Jurkat, Clone E6-1 (cell line): ENCODE results near the gene CHMP4B.

Experiments
- DNase-seq: peaks from one replicate; pipeline ENCODE4 v3.0.0-alpha.2; 2011; ENCODE audit warnings: low read depth, low spot score
- H3K4me3 ChIP-seq: 2 replicates; pipeline ENCODE4 v1.5.1; 2011; ENCODE audit warnings: mild to moderate bottlenecking, low read length, control low read depth, moderate library complexity

CHMP4B gene

GRCh38 chr20:33814238-33814712 is 3.1 kb downstream of the CHMP4B start:
- DNase-seq: no peak
- H3K4me3 ChIP-seq: no peak overlapping the region

GRCh38 chr20:33815671-33816070 is 4.5 kb downstream of the CHMP4B start:
- no peak overlapping the region for H3K4me3 ChIP-seq
- no peak for DNase-seq

DNA sequence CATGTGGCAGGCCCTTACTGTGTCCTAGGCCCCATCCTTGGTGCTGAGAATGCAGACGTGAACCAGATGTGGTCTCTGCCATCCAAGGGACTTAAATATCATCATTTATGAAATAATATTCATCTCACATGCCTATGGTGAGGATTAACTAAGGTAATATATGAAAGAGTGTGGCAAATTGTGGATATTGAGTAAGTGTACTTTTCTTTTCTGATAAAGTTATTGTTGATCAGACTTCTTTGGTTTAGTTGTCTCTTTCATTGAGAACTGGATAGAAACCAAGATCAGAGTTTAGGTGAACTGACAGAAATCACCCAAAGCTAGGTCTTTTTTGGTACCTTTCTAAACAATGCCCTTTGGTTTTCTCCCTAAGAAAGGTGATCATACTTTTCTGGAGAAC is 5.0 kb downstream of the CHMP4B start:
- DNase-seq: no peak
- no peak overlapping the region for H3K4me3 ChIP-seq

DNA sequence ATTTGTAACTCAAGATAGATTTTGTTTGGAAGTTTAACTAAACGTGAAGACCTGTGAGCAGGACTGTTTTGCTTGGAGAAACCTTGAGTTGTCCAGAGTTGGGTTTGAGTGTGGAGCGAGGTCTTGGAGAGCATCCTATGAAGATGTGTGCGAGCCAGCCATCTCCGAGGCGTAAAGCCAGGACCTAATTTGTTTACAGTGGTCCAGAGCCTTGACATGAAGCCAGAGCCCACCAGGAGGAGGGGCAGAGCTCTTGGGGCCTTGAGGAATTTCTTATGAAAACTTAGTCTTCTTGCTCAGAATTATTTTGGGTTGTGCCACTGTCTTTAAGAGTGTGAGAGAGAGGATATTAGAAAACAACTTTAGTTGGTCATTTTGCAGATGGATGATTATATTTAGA is 6.3 kb downstream of the CHMP4B start:
- H3K4me3 ChIP-seq: no peak overlapping the region
- DNase-seq: no peak

GRCh38 chr20:33819456-33819855 is 8.3 kb downstream of the CHMP4B start:
- no peak for DNase-seq
- no peak overlapping the region for H3K4me3 ChIP-seq

- no peak overlapping the region for H3K4me3 ChIP-seq
- no peak for DNase-seq
These were observed 9.2 kb downstream of the CHMP4B start for GRCh38 chr20:33820362-33820761.

GRCh38 chr20:33821270-33821836 is 10.2 kb downstream of the CHMP4B start:
- no peak overlapping the region for H3K4me3 ChIP-seq
- DNase-seq: no peak

DNA sequence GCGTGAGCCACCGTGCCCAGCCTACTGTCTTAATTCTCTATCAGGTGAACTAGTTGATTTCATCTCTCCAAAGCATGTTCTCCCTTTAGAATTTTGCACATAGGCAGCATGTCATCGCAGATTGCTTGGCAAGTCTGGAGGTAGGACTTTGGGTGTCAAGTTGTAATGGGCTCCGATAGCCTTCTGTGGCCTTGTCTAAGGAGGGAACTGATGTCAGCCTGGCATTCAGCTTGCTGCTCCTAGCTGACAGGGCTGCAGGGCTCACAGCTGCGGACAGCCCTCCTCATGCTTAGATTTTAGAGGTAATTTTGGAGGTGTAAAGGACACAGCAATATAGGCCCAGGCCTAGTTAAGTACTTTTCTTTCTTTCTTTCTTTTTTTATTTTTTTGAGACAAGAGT is 11.3 kb downstream of the CHMP4B start:
- no peak overlapping the region for H3K4me3 ChIP-seq
- DNase-seq: no peak

DNA sequence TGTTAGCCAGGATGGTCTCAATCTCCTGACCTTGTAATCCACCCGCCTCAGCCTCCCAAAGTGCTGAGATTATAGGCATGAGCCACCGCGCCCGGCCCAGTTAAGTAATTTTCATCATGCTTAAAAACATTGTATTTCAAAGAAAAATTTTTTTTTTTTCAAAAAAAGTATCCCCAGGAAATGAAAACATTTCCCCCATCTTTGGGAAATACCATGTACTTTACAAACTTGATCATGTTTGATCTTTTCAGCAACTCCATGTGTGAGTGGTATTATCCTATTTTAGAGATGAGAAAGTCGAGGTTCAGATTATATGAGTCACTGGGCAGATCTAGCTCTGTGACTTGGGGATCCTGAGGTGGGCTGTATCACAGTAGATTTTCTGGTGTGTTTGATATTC is 11.8 kb downstream of the CHMP4B start:
- no peak overlapping the region for H3K4me3 ChIP-seq
- no peak for DNase-seq

GRCh38 chr20:33824852-33825251 is 13.7 kb downstream of the CHMP4B start:
- no peak overlapping the region for H3K4me3 ChIP-seq
- DNase-seq: no peak

GRCh38 chr20:33825340-33826269 is 14.5 kb downstream of the CHMP4B start:
- no peak for DNase-seq
- H3K4me3 ChIP-seq: no peak overlapping the region

DNA sequence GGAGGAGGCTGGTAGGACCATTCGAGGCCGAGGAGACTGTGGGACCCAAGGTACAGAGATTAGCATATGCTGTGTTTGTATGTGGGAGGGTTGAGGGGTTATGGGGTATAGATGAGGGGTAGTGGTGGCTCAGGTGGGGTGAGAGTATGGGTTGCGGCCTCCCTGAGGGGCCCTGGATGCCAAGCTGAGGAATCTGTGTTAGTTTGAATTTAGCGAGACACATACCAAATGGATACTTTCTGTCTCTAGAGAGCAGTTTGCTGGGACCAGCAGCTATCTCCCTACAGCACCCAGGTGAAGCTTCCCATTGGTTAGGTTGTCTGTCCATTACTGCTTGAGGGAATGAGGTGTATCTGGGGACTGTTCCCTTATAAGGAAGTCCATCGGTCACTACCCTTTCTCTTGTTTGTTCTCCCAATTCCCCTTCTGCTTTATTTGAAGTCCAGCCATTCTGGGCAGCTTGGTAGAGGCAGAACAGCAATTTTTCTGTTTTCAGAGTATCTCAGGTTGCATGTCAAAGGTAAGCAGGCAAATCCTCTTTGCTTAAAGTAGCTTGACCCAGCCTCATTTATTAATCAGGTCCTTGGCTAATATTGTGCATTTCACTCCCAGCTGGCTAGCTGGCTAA is 15.2 kb downstream of the CHMP4B start:
- no peak for DNase-seq
- no peak overlapping the region for H3K4me3 ChIP-seq

DNA sequence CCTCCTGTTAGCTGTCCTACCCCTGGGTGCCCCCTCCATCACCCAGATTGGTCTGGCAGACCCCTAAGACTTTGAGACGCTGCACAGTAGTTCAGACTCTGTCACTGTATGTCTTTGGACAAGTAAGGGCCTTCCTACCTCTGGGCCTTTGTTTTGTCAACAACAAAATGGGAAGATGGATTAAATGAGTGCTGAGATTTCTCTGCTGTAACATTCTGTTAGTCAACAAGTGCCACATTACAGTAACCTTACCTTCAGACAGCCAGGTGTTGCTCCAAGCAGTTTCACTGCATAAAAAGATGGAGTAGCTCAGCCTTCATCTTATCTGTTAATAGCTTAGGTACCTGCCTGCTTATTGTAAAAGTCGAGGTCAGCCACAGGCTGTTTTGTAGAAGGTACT is 16.0 kb downstream of the CHMP4B start:
- no peak for DNase-seq
- no peak overlapping the region for H3K4me3 ChIP-seq

- no peak for DNase-seq
- H3K4me3 ChIP-seq: no peak overlapping the region
These were observed 16.6 kb downstream of the CHMP4B start for GRCh38 chr20:33827634-33828325.

GRCh38 chr20:33828326-33828844 is 17.2 kb downstream of the CHMP4B start:
- peak; percentile 83 for DNase-seq
- H3K4me3 ChIP-seq: peak overlapping the region; percentile 1

DNA sequence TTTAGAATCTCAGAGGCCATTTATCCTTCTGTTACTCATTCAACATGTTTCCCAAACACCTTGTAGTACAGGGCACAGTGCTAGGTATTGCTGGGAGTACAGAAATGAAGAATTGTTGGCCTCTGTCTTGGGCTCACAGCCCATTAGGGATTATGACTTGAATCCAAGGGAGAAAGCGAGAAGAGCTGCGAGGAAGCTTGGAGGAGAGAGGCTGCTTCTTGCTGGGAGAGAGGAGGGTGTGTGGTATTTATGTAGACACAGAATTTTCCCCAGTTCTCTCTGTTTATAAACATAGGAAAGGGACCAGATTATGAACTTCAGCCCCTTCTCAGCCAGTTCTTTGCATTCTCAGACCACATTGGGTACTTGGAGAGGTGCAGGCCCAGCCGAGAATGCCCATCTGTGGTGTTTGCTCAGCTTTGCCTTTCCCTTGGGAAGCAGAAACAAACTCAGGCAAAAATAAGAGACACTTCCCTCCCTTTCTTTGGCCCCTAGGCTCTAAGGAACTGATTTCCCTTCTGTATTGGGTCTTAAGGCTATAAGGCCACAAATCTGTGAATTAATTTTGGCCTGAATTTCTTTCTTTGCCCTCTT is 17.9 kb downstream of the CHMP4B start:
- H3K4me3 ChIP-seq: peak overlapping the region; percentile 1
- no peak for DNase-seq

DNA sequence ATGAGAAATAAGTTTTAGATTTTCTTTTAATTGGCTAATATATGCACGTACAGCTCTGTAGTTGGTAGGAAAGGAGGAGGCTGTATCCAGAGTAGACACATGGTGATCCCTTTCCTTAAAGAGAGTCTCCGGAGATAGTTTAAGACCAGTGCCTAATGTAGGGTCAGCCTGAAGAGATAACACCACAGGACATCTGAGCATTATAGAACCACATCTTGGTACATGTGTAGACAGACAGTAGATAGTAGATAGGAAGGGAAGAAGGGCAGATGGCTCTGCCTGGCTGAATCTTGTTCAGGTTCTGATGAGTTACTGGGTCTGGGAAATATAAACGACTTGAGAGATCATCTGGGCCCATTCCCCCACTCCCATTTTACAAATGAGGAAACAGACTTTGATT is 18.5 kb downstream of the CHMP4B start:
- no peak overlapping the region for H3K4me3 ChIP-seq
- no peak for DNase-seq

DNA sequence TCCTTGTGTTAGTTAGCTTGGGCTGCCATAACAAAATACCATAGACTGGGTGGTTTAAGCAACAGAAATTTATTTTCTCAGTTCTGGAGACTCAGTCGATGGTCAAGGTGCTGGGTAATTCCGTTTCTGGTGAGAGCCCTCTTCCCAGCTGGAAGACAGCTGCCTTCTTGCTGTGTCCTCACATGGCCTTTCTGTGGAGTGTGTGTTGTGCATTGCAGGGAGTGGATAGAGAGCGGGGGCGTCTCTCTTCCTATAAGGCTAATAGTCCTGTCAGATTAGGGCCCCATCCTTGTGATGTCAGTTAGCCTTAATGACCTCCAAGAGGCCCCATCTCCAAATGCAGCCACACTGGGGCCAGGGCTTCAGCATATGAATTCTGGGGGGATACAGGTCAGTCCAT is 19.2 kb downstream of the CHMP4B start:
- no peak for DNase-seq

More for the DNA sequence above, 19.2 kb downstream of the CHMP4B start:
- no peak overlapping the region for H3K4me3 ChIP-seq
